BLaER1 treated with 17β-estradiol and CSF1 and Interleukin-3, amounts not matched to agents 10 nM and 100 nM (cell line): ENCODE data around the gene ADGRF1.

Source experiments
- H3K27ac ChIP-seq, 11 experiments: shearing (Covaris generic); formaldehyde crosslinking; 2 replicates each; pipeline ENCODE4 v1.8.1; 2022
- H3K27me3 ChIP-seq, 11 experiments: shearing (Covaris generic); formaldehyde crosslinking; 2 replicates each; pipeline ENCODE4 v1.8.1; 2022
- H3K36me3 ChIP-seq, 11 experiments: shearing (Covaris generic); formaldehyde crosslinking; 2 replicates each; pipeline ENCODE4 v1.8.1; 2022
- H3K4me1 ChIP-seq, 10 experiments: shearing (Covaris generic); formaldehyde crosslinking; 2 replicates each; pipeline ENCODE4 v1.8.1; 2022
- H3K4me2 ChIP-seq, 11 experiments: shearing (Covaris generic); formaldehyde crosslinking; 2 replicates each; pipeline ENCODE4 v1.8.1; 2022
- H3K4me3 ChIP-seq, 10 experiments: shearing (Covaris generic); formaldehyde crosslinking; 2 replicates each; pipeline ENCODE4 v1.8.1; 2022
- H3K9ac ChIP-seq, 11 experiments: shearing (Covaris generic); formaldehyde crosslinking; 2 replicates each; pipeline ENCODE4 v1.8.1; 2022
- H3K9me3 ChIP-seq, 11 experiments: shearing (Covaris generic); formaldehyde crosslinking; replicated peaks in 1 of 11; 2 replicates each; pipeline ENCODE4 v1.8.1; 2022
- H4K20me1 ChIP-seq, 11 experiments: shearing (Covaris generic); formaldehyde crosslinking; 2 replicates each; pipeline ENCODE4 v1.8.1; 2022
- Cebpa-rat ChIP-seq, 11 experiments: shearing (Covaris generic); IDR thresholded peaks; 2 replicates each; pipeline ENCODE4 v1.8.1; 2022

Gene ADGRF1

DNA sequence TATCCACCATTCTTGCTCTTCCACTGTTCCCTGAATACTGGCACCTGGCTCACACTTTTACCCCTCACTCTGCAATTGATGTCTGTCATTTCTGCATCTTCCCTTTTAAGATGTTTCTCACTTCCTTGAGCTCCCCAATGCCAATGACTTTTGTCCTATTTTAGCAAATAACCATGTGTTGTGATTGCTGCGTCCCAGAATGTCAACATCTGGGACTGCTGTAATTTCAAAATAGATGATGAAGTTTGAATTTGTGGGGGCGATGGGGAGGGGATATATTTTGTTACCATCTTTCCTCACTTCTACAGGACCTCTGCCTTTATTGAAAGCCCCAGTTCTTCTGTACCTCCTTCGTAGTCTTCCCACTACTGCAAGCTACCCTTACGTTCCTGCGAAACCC is 80.4 kb downstream of the ADGRF1 start:
- no peak overlapping the region for H3K4me3 ChIP-seq
- peak overlapping the region in 1 of 11 experiments; percentile 0; a peak in 1 of 22 replicates for H3K4me2 ChIP-seq
- no peaks in the 10 kb centered on the region for H3K9me3 ChIP-seq
- TF ChIP-seq Cebpa-rat (IDR thresholded peaks at IDR 0.05), result no peak
- no peaks in the 10 kb centered on the region for H3K27me3 ChIP-seq
- H3K27ac ChIP-seq, result no peak overlapping the region
- no peaks in the 10 kb centered on the region for H4K20me1 ChIP-seq
- no peaks in the 10 kb centered on the region for H3K36me3 ChIP-seq
- no peak overlapping the region for H3K9ac ChIP-seq
- peaks cover 0 to 5% (median 0%) of the 10 kb centered on the region in 10 experiments; a peak in 1 of 20 replicates for H3K4me1 ChIP-seq

DNA sequence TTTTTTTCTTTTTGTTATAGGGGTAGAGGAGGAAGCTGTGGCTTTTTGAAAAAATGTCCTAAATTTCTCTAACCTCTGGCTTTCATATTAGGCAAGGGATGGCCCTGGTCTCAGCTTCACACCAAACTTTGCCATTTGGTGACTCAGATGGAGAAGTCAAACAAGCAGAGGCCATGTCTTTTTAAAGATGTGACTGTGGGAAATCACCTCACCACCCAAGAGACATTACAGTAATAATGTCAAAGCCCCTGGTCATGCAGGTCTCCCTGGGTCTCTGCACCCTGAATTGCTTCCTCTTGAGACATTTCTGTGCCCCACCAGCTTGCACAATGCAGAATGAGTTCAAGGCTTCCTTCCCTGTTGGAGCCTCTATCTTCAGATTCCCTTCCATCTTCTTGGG is 80.9 kb downstream of the ADGRF1 start:
- H3K9ac ChIP-seq, result no peak overlapping the region
- no peaks in the 10 kb centered on the region for H3K36me3 ChIP-seq
- H3K4me2 ChIP-seq, result peak overlapping the region in 1 of 11 experiments; percentile 0; a peak in 1 of 22 replicates
- no peaks in the 10 kb centered on the region for H4K20me1 ChIP-seq
- H3K4me1 ChIP-seq, result peaks cover 0 to 5% (median 0%) of the 10 kb centered on the region in 10 experiments; a peak in 1 of 20 replicates
- H3K4me3 ChIP-seq, result no peak overlapping the region
- no peak overlapping the region for H3K27ac ChIP-seq
- no peaks in the 10 kb centered on the region for H3K9me3 ChIP-seq
- TF ChIP-seq Cebpa-rat (IDR thresholded peaks at IDR 0.05), result no peak
- H3K27me3 ChIP-seq, result no peaks in the 10 kb centered on the region

DNA sequence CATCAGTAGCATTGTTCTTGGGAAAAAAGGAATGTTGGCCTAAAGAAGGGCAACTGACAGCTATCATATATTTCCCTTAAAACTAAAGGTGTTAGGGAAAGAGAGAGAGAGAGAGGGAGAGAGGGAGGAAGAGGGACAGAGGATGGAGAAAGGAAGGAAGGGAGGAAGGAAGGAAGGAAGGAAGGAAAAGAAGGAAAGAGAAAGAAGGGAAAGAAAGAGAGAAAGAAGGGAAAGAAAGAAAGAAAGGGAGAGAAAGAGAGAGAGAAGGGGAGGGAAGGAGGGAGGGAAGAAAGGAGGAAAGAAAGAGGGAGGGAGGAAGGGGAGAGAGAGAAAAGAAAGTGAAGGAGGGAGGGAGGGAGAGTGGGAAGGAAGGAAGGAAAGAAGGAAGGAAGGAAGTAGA is 82.7 kb downstream of the ADGRF1 start:
- H3K4me1 ChIP-seq, result peaks cover 0 to 5% (median 0%) of the 10 kb centered on the region in 10 experiments; a peak in 1 of 20 replicates
- H3K9me3 ChIP-seq, result no peaks in the 10 kb centered on the region
- no peak overlapping the region for H3K27ac ChIP-seq
- H3K9ac ChIP-seq, result no peak overlapping the region
- no peak overlapping the region for H3K4me2 ChIP-seq
- H3K27me3 ChIP-seq, result no peaks in the 10 kb centered on the region
- H4K20me1 ChIP-seq, result no peaks in the 10 kb centered on the region
- no peak for TF ChIP-seq Cebpa-rat (IDR thresholded peaks at IDR 0.05)
- no peaks in the 10 kb centered on the region for H3K36me3 ChIP-seq
- no peak overlapping the region for H3K4me3 ChIP-seq

DNA sequence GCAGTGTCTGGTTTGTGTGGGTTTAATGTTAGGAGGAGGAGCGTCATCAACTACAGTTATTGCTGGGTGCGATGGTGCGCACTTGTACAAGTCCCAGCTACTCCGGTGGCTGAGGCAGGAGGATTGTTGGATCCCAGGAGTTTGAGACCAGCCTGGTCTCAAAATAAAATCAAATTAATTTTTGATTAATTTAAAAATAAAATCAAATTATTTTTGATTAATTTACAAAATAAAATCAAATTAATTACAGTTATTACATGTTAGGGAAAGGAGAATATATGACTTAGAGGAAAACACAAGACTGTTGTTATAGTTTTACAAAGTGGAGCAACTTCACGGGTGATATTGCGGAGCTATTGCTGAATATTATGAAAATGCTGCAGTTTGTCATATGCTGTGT is 85.7 kb downstream of the ADGRF1 start:
- Histone ChIP-seq H3K36me3 (no peaks in the 10 kb centered on the region), H4K20me1 (no peaks in the 10 kb centered on the region), H3K4me1 (peaks cover 0 to 3% (median 0%) of the 10 kb centered on the region in 10 experiments; a peak in 1 of 20 replicates), H3K27ac (no peak overlapping the region), H3K4me3 (no peak overlapping the region), H3K9ac (no peak overlapping the region), H3K4me2 (no peak overlapping the region), H3K27me3 (no peaks in the 10 kb centered on the region), H3K9me3 (no peaks in the 10 kb centered on the region)
- no peak for TF ChIP-seq Cebpa-rat (IDR thresholded peaks at IDR 0.05)

DNA sequence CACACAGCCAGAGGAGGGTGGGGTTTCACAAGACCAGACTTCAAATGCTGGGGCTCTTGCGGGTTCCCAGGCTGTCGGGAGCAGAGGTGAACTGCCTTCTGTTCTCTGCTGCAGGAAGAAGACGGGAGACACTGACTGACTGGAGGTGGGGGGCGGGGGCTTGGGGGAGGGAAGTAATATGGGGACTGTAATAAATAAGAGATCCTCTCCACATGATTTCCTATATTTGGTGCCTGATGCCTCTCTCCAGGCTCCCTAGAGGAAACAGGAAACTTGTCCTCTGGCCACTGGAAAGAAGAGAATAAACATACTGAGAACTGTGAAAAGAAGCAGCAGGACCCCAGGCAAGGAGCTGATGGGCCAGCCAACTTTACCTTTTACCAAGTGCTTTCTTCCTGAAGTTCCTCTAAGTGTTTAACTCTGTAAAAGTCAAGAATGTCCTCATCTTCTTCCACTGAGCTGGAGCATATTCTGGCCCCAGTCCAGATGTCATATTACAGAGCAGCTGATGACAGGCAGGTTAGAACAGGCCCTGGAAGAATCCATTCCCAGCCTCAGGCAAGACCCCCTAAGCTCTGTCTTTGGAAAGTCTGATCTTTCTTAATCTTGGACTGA is 87.2 kb downstream of the ADGRF1 start:
- Histone ChIP-seq H3K9me3 (no peaks in the 10 kb centered on the region), H3K4me1 (no peaks in the 10 kb centered on the region), H3K4me3 (no peak overlapping the region), H3K9ac (no peak overlapping the region), H3K4me2 (no peak overlapping the region), H3K36me3 (no peaks in the 10 kb centered on the region), H3K27me3 (no peaks in the 10 kb centered on the region), H3K27ac (no peak overlapping the region), H4K20me1 (no peaks in the 10 kb centered on the region)
- TF ChIP-seq Cebpa-rat (IDR thresholded peaks at IDR 0.05), result no peak

DNA sequence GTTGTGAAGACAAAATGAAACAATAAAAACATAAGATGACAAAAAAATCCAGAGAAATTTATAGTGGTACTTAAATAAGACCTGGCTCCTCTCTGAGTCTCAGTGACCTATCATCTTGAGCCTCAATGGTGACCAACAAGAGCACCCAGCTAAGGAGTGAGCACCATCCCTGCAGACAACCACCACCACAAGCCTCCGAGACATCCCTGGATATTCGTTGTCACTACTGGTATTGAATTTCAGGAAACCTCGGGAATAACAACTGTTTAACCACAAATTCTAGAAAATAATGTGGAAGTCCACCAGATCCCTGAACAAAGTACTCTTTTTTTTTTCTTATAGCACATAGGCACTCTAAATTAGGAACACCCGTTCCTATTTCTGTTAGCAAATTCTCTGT is 88.2 kb downstream of the ADGRF1 start:
- TF ChIP-seq Cebpa-rat (IDR thresholded peaks at IDR 0.05), result no peak
- Histone ChIP-seq H3K4me3 (no peak overlapping the region), H3K36me3 (no peaks in the 10 kb centered on the region), H3K4me1 (no peaks in the 10 kb centered on the region), H3K27ac (no peak overlapping the region), H3K9me3 (no peaks in the 10 kb centered on the region), H3K4me2 (no peak overlapping the region), H4K20me1 (no peaks in the 10 kb centered on the region), H3K27me3 (no peaks in the 10 kb centered on the region), H3K9ac (no peak overlapping the region)

DNA sequence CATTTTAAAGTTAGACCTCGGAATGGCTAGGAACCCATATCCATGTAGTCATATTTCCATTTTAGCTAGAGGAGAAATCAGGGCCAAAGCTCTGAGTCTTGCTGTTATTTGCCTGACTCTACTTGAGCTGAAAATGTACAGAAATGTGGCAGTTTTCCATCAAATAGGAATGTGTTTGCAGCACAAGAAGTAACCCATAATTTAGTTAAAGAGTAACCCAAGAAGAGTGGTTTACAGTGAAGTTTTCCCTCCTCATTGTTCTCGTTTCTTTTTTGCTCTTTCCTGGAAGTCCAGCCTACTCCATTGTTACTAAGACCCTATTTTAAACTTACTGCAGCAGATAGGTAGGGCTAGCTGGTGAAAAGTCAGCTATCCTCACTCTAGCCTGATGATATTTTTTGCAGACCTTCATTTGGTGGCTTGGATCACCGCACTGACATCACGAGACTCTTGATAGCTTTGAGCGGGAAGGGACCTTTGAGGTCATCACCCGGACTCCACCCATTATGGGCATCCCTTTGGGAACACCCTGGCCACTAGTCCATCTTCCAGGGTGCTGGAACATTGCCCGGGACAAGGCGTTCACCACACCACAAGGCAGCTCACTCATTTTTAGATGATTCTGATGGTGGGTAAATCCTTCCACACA is 92.4 kb downstream of the ADGRF1 start:
- no peak for TF ChIP-seq Cebpa-rat (IDR thresholded peaks at IDR 0.05)
- Histone ChIP-seq H3K27ac (no peak overlapping the region), H3K4me3 (no peak overlapping the region), H3K9ac (no peak overlapping the region), H4K20me1 (no peaks in the 10 kb centered on the region), H3K36me3 (no peaks in the 10 kb centered on the region), H3K9me3 (no peaks in the 10 kb centered on the region), H3K27me3 (no peaks in the 10 kb centered on the region), H3K4me1 (no peaks in the 10 kb centered on the region), H3K4me2 (no peak overlapping the region)

DNA sequence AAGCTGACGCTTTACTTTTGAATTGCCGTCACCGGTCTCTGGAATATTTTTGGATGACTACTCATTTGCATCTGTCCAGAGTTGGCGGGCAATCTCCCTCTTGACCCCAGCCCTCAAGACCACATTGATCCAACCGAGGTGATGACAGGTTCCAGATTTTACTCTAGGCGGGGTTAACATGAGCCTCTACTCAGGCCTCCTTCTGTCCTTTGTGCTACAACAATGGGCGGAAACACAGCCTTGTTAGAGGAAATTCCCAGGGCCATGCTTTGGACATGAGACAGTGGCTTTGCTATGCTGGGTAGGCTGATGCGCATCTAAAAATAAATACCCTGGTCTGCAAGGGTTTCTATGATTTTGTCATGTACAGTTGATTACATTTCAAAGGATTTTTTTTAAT is 93.4 kb downstream of the ADGRF1 start:
- no peak overlapping the region for H3K9ac ChIP-seq
- H3K27me3 ChIP-seq, result no peaks in the 10 kb centered on the region
- H3K4me1 ChIP-seq, result no peaks in the 10 kb centered on the region
- no peak for TF ChIP-seq Cebpa-rat (IDR thresholded peaks at IDR 0.05)
- no peaks in the 10 kb centered on the region for H3K9me3 ChIP-seq
- no peaks in the 10 kb centered on the region for H3K36me3 ChIP-seq
- H3K4me2 ChIP-seq, result no peak overlapping the region
- H3K27ac ChIP-seq, result no peak overlapping the region
- H4K20me1 ChIP-seq, result no peaks in the 10 kb centered on the region
- H3K4me3 ChIP-seq, result no peak overlapping the region
